Ishikawa (cell line): ENCODE results near the gene GALNTL6.

Experiments
- CREB1 ChIP-seq: IDR thresholded peaks from 2 replicates; pipeline ENCODE4 v1.6.1; 2012; ENCODE audit warnings: low read depth
- EP300 ChIP-seq: IDR thresholded peaks from 2 replicates; pipeline ENCODE4 v1.6.1; 2012; ENCODE audit warnings: borderline replicate concordance
- RAD21 ChIP-seq: IDR thresholded peaks from 2 replicates; pipeline ENCODE4 v1.6.1; 2012; ENCODE audit warnings: low read depth
- REST ChIP-seq: IDR thresholded peaks from 2 replicates; pipeline ENCODE4 v1.6.1; 2012; ENCODE audit warnings: low read depth, mild to moderate bottlenecking
- TAF1 ChIP-seq: IDR thresholded peaks from 2 replicates; pipeline ENCODE4 v1.6.1; 2012; ENCODE audit warnings: low read depth, mild to moderate bottlenecking
- TEAD4 ChIP-seq: IDR thresholded peaks from 2 replicates; pipeline ENCODE4 v1.6.1; 2012

- TF ChIP-seq RAD21 (no peak), TAF1 (no peak), EP300 (no peak), REST (no peak), CREB1 (no peak), TEAD4 (no peak)
These were observed 838.8 kb downstream of the GALNTL6 start for GRCh38 chr4:172651961-172652360.
